ENCODE measurements around the gene MLLT1. TPM values are rescaled to one million over a fixed set of nuclear protein-coding genes. Genes with fewer than 3 reads are reported as not detected.

Gene MLLT1
- total RNA-seq, 1 donor from 2014 or later, result 5.6 TPM

- Mint-ChIP-seq H3K4me1 (peaks cover 15% of the 10 kb centered on the region), H3K9me3 (no peaks in the 10 kb centered on the region), H3K27ac (peak overlapping the region; percentile 100), H3K4me3 (peak overlapping the region; percentile 88), H3K36me3 (peaks cover 4% of the 10 kb centered on the region), H3K27me3 (ENCODE audit: insufficient read depth, low read depth) (peaks cover 3% of the 10 kb centered on the region)
- peak overlapping the region; percentile 36 for H3K4me3 ChIP-seq
- no peaks in the 10 kb centered on the region for H3K27me3 ChIP-seq
- no peak for TF ChIP-seq CTCF (IDR thresholded peaks at IDR 0.05)
- no peak for TF ChIP-seq EZH2phosphoT487 (IDR thresholded peaks at IDR 0.05)
- TF ChIP-seq EZH2 (IDR thresholded peaks at IDR 0.05), result no peak
- H3K36me3 ChIP-seq, result no peaks in the 10 kb centered on the region
- no peaks in the 10 kb centered on the region for H3K79me2 ChIP-seq (ENCODE audit: low read depth)
- H3K4me2 ChIP-seq, result peak overlapping the region; percentile 66
- no peaks in the 10 kb centered on the region for H3K9me3 ChIP-seq (ENCODE audit: low read depth)
- H4K20me1 ChIP-seq (ENCODE audit: low read depth), result peaks cover 6% of the 10 kb centered on the region
- no peak overlapping the region for H3K9ac ChIP-seq
- peaks cover 19% of the 10 kb centered on the region for H3K4me1 ChIP-seq
- no peak overlapping the region for H2AFZ ChIP-seq (replicated peaks)
- H3K27ac ChIP-seq, result peak overlapping the region; percentile 86
- H3F3A ChIP-seq (ENCODE audit: low read depth), result no peaks in the 10 kb centered on the region
- DNase-seq (ENCODE audit: low spot score), result no peak
Observed at GRCh38 chr19:6216236-6216995, 63.4 kb downstream of the MLLT1 start.

GRCh38 chr19:6215701-6216235, 64.0 kb downstream of the MLLT1 start:
- peak overlapping the region; percentile 66 for H3K4me2 ChIP-seq

GRCh38 chr19:6214881-6215541, 64.8 kb downstream of the MLLT1 start:
- Mint-ChIP-seq H3K27ac (peak overlapping the region; percentile 69), H3K4me1 (peaks cover 18% of the 10 kb centered on the region), H3K4me3 (no peak overlapping the region), H3K9me3 (no peaks in the 10 kb centered on the region), H3K27me3 (ENCODE audit: insufficient read depth, low read depth) (peaks cover 8% of the 10 kb centered on the region), H3K36me3 (peaks cover 7% of the 10 kb centered on the region)
- Histone ChIP-seq H4K20me1 (ENCODE audit: low read depth) (peaks cover 6% of the 10 kb centered on the region), H3K79me2 (ENCODE audit: low read depth) (no peaks in the 10 kb centered on the region), H3K4me1 (peaks cover 19% of the 10 kb centered on the region), H3K36me3 (no peaks in the 10 kb centered on the region), H3K4me3 (no peak overlapping the region), H3K4me2 (no peak overlapping the region), H3K27me3 (no peaks in the 10 kb centered on the region), H3K27ac (no peak overlapping the region), H3F3A (ENCODE audit: low read depth) (no peaks in the 10 kb centered on the region), H3K9ac (no peak overlapping the region), H3K9me3 (ENCODE audit: low read depth) (no peaks in the 10 kb centered on the region), H2AFZ (replicated peaks) (no peak overlapping the region)
- no peak for TF ChIP-seq EZH2 (IDR thresholded peaks at IDR 0.05)
- no peak for TF ChIP-seq EZH2phosphoT487 (IDR thresholded peaks at IDR 0.05)
- no peak for TF ChIP-seq CTCF (IDR thresholded peaks at IDR 0.05)
- no peak for DNase-seq (ENCODE audit: low spot score)

More at GRCh38 chr19:6215701-6216235, 64.0 kb downstream of the MLLT1 start:
- H2AFZ ChIP-seq (replicated peaks), result no peak overlapping the region
- H3K79me2 ChIP-seq (ENCODE audit: low read depth), result no peaks in the 10 kb centered on the region
- no peaks in the 10 kb centered on the region for H3K27me3 ChIP-seq
- Mint-ChIP-seq H3K27me3 (ENCODE audit: insufficient read depth, low read depth) (peaks cover 3% of the 10 kb centered on the region), H3K4me1 (peaks cover 15% of the 10 kb centered on the region), H3K27ac (peak overlapping the region; percentile 66), H3K36me3 (peaks cover 4% of the 10 kb centered on the region), H3K4me3 (no peak overlapping the region), H3K9me3 (no peaks in the 10 kb centered on the region)
- H3K9ac ChIP-seq, result no peak overlapping the region
- no peak overlapping the region for H3K4me3 ChIP-seq
- no peak for DNase-seq (ENCODE audit: low spot score)
- H3F3A ChIP-seq (ENCODE audit: low read depth), result no peaks in the 10 kb centered on the region
- no peaks in the 10 kb centered on the region for H3K36me3 ChIP-seq
- H3K9me3 ChIP-seq (ENCODE audit: low read depth), result no peaks in the 10 kb centered on the region
- H3K27ac ChIP-seq, result no peak overlapping the region
- H3K4me1 ChIP-seq, result peaks cover 19% of the 10 kb centered on the region
- H4K20me1 ChIP-seq (ENCODE audit: low read depth), result peaks cover 6% of the 10 kb centered on the region
- TF ChIP-seq CTCF (IDR thresholded peaks at IDR 0.05) (no peak), EZH2phosphoT487 (IDR thresholded peaks at IDR 0.05) (no peak), EZH2 (IDR thresholded peaks at IDR 0.05) (no peak)
